ENCODE measurements around the gene GET4.
"Not testable (repeated sequence)": the region's sequence is repeated elsewhere in the genome, so short reads cannot be mapped to it uniquely, and the experiment has no call there.

The GET4 gene

GRCh38 chr7:845731-846130 lies 30.6 kb upstream of the GET4 start:
- no peak for DNase-seq

GRCh38 chr7:846958-847650 lies 29.2 kb upstream of the GET4 start:
- not testable (repeated sequence) for DNase-seq

GRCh38 chr7:847728-848127 lies 28.6 kb upstream of the GET4 start:
- not testable (repeated sequence) for DNase-seq

DNA sequence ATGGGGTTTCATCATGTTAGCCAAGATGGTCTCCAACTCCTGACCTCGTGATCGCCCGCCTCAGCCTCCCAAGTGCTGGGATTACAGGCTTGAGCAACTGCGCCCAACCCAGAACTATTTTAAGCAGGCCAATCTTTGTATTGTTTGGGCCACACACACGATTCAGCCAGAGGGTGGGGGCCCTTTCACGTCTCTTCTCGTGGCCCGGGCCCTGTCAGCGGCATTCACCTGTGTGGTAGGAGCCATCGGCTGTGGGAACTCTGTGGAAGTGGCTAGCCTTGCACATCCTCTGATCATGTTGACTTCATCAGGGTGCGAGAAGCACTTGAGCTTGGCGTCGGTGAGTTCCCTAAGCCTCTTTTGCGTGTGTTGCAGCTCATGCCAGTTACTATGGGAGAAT lies 27.2 kb upstream of the GET4 start:
- no peak for DNase-seq

DNA sequence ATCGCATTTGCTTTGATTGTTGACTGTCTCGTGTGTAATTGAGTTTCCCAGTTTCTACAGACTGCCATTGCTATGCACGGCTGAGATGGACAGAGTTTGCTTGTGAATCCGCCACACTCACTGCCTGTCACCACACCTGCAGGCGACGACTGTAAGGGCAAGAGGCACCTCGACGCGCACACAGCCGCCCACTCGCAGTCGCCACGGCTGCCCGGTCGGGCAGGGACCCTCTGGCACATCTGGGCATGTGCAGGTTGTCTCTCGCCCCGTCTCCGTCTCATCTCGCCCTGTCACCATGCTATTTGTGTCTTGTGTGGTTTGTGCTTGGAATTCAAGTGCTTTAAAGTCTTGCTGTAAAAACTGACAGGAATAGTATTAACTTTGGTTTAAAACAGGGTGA lies 26.6 kb upstream of the GET4 start:
- no peak for DNase-seq

- DNase-seq, result no peak
These were observed 25.1 kb upstream of the GET4 start for GRCh38 chr7:851204-851603.

GRCh38 chr7:853366-854117 lies 22.8 kb upstream of the GET4 start:
- no peak for DNase-seq

DNA sequence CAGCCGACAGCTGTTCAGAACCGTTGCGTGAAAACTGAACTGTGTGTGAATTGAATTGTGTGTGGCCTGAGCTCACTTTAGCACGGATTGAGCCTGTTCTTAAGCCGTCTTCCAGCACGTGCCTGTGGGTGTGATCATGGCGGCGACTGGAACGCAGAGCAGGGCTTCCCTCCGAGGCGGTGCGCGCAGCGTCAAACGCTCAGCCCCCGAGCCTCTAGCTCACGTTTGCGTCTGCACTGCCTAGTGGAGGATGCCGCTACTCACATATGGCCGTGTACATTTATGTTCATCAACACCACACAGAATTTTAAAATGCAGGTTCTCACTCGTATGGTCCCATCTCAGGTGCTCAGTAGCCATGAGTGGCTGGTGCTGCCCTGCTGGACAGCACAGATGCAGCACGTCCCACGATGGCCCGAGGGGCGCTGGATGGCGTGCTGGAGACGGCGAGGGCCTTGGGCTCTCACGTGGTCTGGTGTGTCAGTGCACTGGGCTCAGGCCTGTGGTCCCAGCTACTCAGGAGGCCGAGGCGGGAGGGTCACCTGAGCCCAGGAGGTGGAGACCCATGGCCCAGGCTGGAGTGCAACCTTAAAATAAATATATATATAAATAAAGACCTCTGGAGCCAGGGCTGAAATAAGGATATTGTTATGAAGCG lies 22.1 kb upstream of the GET4 start:
- DNase-seq, result no peak

GRCh38 chr7:855686-856369 lies 20.5 kb upstream of the GET4 start:
- DNase-seq, result no peak

- DNase-seq, result no peak
These were observed 19.8 kb upstream of the GET4 start for GRCh38 chr7:856444-857095.

DNA sequence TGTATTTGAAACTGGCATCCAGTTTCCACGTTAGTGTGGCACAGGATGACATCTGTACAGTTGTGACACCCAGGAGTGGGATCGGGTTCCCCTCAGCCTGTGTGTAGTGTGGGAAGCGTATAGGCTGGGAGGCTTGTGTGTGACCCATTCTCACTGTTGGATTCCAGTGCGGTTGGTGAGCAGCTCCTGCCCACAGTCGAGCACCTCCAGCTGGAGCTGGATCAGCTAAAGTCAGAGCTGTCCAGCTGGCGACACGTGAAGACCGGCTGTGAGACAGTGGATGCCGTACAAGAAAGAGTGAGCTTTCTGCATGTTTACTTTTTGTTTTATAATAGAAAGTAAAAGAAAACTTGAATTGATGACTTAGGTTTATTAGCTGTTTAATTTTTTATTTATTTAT lies 18.7 kb upstream of the GET4 start:
- DNase-seq, result no peak

GRCh38 chr7:859359-860030 lies 16.9 kb upstream of the GET4 start:
- no peak for DNase-seq

- DNase-seq, result no peak
These were observed 16.2 kb upstream of the GET4 start for GRCh38 chr7:860149-860548.

DNA sequence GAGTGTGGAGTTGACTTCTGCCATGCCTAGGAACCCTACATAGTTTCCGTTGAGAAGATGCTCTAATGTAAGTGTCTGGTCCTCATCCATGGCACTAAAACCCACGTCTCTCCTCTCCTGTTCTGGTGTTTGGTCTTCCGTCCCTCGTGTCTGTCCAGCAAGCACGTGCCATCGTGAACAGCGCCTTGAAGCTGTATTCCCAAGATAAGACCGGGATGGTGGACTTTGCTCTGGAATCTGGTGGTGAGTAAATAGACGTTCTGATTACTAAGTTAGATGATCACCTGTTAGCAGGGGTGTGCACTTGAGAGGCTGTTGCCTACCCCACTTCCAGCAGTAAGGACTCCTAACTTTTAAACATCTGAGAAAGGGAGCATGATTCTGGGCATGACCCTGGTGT lies 15.1 kb upstream of the GET4 start:
- no peak for DNase-seq

GRCh38 chr7:862157-862556 lies 14.2 kb upstream of the GET4 start:
- DNase-seq, result no peak

DNA sequence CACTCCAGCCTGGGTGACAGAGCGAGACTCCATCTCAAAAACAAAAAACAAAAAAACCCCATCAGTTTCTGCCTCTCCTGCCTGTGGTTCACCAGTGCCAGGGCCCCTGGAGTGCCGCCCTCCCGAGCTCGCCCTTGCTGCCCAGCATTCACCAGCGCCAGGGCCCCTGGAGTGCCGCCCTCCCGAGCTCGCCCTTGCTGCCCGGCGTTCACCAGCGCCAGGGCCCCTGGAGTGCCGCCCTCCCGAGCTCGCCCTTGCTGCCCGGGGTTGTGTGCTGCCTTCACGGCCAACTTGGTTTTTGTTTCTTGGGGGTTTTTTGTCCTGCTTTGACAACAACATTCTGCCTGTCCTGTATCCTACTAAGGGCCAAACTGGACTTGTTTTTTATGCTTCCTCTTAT lies 13.2 kb upstream of the GET4 start:
- DNase-seq, result no peak

DNA sequence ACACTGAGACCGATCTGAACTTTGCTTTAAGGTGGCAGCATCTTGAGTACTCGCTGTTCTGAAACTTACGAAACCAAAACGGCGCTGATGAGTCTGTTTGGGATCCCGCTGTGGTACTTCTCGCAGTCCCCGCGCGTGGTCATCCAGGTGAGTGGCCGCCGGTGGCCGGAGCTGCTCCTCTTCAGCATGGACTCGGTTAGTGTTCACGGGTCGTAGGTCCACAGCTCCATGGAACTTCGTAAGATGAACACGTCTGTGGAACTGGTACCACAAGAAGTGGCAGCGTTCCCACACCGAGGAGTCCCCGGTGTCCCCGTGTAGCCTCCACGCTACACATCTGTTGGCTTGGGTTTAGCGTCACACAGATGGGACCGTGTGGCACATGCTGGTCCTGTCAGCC lies 10.4 kb upstream of the GET4 start:
- no peak for DNase-seq

- no peak for DNase-seq
These were observed 9.4 kb upstream of the GET4 start for GRCh38 chr7:867001-867405.

GRCh38 chr7:867406-868188 lies 8.8 kb upstream of the GET4 start:
- DNase-seq, result no peak

GRCh38 chr7:868189-868486 lies 8.2 kb upstream of the GET4 start:
- no peak for DNase-seq

- DNase-seq, result no peak
These were observed 7.0 kb upstream of the GET4 start for GRCh38 chr7:869348-869747.
